Fibroblast of skin of scalp (primary cell): ENCODE data around the gene CHPF.

Experiments used
- DNase-seq: peaks from one replicate; pipeline ENCODE4 v3.0.0-alpha.2; 2013

CHPF gene

DNA sequence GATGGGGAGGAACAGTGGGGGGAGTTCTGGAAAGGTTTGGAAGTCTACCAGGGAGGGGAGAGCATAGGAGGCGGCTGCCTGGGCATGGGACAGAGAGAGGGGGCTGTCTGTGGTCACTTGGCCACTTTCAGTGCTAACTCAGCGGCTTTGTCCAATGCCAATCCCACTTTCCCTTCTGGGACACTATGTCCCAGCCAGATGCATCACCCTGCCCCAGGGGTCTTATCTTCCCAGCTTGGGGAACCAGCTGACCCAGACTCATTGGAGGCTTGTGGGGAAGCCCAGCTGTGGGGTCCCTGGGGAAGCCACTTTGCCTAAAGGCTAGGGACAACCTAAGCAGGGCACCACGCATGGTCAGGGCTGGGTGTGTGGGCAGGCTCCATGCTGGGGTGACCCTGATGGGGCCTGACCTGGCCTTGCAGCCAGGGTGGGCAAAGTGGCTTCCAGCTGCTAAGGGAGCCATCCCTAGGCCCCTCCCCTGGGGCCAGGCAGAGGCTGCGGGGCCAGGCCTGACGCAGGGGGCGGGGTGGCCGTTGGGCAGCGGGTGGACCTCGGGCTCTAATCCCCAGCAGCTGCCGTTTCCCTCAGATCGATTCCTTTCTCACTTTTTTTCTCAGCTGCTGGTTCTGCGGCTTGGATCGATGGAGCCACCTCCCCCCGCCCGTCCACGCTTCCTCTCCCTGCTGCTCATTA lies 30.9 kb downstream of the CHPF start:
- DNase-seq: no peak

- no peak for DNase-seq
Observed at GRCh38 chr2:219511547-219512325, 31.9 kb downstream of the CHPF start.

- no peak for DNase-seq
Observed at GRCh38 chr2:219510512-219511135, 33.0 kb downstream of the CHPF start.

DNA sequence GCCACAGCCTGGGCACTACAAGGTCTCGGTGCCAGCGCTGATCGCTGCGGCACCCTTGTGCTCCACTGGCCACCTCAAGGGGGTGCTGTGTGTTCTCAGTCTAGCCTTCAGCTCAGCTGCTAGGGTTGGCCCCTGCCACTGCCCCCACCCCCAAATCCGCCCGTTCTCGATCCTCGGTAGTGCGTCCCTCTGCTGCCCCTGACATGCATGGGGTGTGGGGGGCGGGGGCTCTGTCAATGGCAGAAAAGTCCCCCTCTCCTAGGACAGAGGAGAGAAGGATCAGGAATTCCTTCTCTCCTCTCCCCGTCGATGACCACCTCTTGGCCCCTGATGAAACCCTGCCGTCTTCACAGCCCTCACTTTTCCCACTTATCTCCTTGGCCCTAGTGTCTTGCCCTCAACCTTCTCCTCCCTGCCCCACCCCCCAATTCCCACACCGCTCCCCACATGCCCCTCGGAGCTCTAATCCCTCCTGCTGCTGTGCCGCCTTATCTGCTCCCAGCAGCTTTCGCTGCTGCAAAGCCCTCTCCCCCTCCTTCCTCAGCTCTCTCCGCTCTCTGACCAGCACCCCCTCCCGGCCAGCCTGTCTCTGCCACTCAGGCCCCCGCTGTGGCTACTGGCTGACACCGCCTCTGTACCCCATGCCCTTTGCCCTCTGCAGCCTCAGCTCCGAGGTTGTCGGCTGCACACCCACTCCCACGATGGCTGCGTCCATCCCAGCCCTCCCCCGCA lies 33.7 kb downstream of the CHPF start:
- DNase-seq: peak; percentile 54

DNA sequence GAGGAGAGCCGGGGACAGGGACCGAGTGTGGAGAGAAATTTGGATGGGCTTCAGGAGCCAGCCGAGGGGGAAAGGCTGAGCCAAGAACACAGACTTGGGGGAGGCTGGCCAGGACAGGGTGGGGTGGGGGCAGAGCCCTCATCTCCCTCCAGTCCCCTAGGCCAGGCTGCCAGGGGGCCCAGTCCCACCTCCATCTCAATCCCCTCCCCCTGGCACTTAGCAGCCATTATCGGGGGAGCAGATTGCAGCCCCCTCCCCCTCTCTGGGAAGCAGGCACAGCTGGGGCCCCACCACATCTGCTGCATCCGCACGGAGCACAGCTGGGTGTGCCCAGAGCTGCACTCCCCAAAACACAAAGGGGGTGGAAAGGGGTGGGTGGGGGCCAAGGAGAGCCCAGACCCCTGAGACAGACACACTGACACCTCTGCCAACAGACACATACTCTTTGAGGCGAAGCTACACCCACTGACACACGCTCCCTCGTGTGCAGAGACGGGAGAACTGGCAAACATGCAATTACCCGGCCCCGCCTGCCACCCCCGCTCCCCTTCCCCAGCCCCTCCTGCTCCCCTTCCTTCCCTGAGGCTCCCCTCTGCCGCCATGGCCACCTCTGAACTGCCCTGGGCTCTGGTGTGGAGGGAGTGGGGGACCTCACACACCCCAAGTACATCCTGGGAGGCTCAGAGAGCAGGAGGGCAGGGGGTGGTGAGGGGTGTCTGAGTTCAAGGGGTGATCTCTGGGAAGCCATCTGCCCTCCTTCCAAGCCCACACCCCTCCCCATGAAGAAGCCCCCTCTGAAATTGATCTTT lies 34.4 kb downstream of the CHPF start:
- DNase-seq: no peak

- DNase-seq: no peak
Observed at GRCh38 chr2:219508444-219508734, 35.2 kb downstream of the CHPF start.

DNA sequence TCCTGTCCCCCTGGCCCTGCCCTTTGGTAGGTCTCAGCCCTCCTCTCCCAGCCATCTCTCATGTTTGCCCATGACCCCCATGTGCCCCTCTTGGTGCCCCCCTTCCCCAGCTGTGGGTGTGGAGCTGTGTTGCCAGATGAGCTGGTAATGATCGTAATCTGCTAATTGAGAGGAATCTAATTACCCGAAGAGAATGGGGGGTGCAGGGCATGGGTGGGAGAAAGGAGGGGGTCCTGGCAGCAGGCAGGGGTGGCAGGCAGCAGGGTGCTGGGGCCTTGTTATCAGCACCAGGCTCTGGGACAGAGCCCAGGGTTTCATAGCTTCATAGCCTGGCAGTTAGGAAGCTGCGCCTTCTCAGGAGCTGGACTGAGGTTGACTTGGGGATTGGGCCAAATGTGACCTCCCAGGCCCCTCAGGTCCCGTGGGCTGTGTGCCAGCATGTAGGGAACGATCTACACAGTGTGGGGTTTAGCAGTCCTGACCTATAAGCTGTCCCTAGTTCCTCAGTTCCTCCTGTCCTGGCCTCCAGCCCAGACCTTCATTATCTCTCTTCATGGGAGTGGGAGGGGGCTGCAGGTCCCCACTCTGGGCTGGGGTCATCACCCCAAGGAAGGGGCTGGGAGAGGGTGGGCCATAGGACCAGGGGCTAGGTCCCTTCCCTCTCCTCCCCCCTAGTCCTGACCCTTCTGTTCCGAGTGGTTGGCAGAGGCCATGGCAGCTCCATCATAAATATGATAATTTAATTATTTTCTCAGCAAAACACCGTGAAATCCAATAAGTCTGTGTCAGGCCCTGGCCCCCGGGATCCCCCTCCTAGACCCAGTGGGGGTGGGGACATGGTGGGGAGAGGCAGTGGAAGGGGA lies 35.8 kb downstream of the CHPF start:
- no peak for DNase-seq

GRCh38 chr2:219506802-219507526 lies 36.6 kb downstream of the CHPF start:
- no peak for DNase-seq

GRCh38 chr2:219506153-219506801 lies 37.3 kb downstream of the CHPF start:
- DNase-seq: no peak

- DNase-seq: no peak
Observed at GRCh38 chr2:219505585-219505984, 38.0 kb downstream of the CHPF start.

GRCh38 chr2:219502618-219503017 lies 41.0 kb downstream of the CHPF start:
- no peak for DNase-seq

- no peak for DNase-seq
Observed at GRCh38 chr2:219501849-219502248, 41.8 kb downstream of the CHPF start.

DNA sequence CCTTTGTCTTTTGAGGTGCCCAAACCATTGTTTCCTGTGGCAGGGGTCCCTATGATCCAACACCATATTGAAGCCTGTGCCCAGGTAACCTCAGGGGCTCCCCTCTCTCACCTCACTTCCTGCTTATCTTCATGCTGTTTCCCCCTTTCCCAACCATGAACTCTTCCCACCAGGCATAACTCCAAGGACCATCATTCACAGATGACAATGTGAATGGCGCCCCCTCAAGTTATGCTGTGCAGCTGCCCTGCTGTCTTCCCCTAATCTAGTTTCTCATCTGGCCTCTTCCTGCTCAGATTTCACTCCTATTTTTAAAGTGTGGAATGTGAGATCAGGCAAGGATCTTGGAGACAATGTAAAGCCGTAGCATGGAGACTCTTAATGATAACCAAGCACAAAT lies 43.5 kb downstream of the CHPF start:
- DNase-seq: peak; percentile 65

DNA sequence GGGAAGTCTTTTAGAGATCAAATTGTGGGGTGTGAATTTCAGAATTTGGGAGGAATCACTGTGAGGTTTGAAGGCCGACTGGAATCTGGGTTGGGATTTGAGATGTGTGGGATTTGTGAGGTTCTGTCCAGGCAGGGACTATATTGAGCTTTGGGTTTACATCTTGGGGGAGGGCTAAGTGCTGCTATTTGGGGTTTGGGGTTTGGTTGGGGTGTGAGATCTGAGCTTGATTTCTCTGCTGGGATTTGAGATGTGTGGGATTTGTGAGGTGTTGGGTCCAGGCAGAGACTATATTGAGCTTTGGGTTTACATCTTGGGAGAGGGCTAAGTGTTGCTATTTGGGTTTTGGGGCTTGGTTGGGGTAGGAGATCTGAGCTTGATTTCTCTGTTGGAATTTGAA lies 44.1 kb downstream of the CHPF start:
- DNase-seq: no peak

GRCh38 chr2:219499058-219499307 lies 44.6 kb downstream of the CHPF start:
- DNase-seq: no peak

DNA sequence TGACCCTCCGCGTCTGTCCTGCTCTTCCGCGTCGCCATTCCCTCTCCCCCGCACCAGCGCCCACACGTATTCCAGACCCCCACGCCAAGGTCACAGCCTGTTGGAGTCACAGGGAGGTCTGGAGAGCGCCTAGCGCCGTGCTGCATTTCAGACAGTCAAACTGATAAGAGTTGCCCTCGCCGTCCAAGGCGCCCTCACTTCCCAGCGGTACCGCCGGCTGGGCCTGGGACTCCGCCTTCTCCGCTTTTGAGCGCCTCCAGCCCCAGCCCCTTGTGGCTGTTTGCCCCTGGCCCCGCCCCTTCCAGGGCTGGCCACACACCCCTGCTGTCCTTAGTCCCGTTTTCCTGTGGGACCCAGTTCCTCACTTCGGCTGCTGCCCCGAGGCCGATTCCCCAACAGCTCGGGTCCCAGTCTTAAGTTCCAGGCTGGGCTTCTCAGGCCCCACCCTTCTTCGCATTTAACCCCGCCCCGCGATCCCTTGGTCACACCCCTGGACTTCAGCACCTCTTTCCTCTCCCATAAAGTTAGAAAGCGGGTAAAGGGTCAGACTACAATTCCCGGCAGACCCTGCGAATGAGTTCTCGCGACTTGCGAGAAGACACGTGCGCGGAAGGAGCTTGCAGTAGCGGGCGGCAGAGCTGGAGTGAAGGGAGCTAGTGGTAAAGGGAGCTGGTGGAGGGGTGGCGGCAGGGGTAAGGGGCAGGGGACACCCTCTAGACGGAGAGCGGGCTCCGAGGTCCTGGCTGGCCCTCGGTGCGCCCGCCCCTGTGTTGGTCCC lies 45.1 kb downstream of the CHPF start, which contains the start of gene GMPPA:
Gene GMPPA, plus strand, starts transcription at position 612 of the 778 bp plus-strand sequence. CDS start 1,085 bp downstream, outside the sequence.
- peak; percentile 99 for DNase-seq

- peak; percentile 77 for DNase-seq
Observed at GRCh38 chr2:219497495-219498279, 45.9 kb downstream of the CHPF start.

DNA sequence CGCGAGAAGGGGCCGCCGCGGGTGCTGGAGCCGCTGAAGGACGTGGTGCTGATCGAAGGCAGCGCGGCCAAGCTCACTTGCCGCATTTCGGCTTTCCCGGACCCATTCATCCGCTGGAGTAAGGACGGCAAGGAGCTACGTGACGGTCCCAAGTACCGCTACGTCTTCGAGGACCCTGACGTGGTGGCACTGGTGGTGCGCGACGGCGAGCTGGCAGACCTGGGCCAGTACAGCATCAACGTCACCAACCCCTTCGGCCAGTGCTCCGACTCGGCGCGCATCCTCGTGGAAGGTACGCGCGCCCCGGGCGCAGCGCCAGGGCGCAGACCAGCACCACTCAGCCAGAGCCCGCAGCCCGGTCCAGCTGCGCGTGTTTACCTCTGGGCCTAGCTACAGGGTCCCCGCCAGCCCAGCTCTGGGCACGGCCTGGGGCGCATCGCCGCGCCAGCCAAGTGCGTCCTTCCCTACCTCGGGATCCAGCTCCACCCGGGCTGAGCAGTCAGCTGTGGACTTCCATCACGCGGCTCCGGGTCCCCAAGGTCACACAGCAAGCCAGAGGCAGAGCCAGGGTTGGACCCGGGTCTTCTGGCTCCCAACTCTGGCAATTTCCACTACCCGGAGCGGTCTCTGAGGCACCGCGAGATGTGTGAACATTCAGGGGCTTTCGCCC lies 46.6 kb downstream of the CHPF start:
- DNase-seq: no peak
